ENCODE measurements around the gene AP2S1.
A peak's percentile ranks its signal among the peaks of the same experiment; 100 is the strongest.
"Not testable (repeated sequence)": the region's sequence is repeated elsewhere in the genome, so short reads cannot be mapped to it uniquely, and the experiment has no call there.

The AP2S1 gene

GRCh38 chr19:46850228-46851203, at the start of gene AP2S1:
AP2S1 (minus strand) TSS chr19:46850846; CDS start chr19:46850766, 80 bp downstream.
- peak; percentile 96 to 100 for DNase-seq

DNA sequence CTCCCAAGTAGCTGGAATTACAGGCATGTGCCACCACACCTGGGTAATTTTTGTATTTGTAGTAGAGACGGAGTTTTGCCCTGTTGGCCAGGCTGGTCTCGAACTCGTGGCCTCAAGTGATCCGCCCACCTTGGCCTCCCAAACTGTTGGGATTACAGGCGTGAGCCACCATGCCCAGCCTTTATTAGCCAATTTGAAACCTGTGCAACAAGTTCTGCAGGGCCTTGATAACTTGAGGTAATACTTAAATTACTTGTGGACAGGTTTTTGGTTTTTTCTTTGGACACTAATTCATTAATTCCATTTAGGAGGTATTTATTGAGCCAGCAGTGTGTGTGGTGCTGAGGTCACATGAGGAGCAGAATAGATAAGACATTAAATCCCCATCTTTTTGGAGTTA, 49.7 kb upstream of the AP2S1 start:
- DNase-seq = no peak

DNA sequence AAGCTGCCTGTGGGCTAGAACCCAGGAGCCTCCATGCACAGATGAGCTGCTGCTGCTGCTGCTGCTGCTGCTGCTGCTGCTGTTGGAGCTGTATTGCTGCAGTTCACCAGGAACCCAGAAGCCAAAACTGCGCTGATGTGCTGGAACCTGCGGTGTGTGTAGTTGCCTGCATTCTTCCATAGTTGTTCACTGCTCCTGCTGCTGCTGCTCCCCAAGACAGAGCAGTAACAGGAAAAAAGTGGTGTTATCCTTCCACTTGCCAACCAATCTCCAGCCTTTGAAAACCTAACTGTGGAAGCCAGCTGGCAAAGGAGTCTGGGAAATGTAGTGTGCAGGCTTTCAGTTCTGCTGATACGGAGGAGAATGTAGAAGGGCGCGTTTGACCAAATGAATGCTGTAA, 48.1 kb upstream of the AP2S1 start:
- DNase-seq = peak; percentile 9 to 77

GRCh38 chr19:46896076-46896794, 45.6 kb upstream of the AP2S1 start:
- no peak for DNase-seq

- DNase-seq = no peak
Observed at GRCh38 chr19:46892252-46893179, 41.9 kb upstream of the AP2S1 start.

GRCh38 chr19:46890423-46891170, 40.0 kb upstream of the AP2S1 start:
- no peak for DNase-seq

GRCh38 chr19:46887240-46887782, 36.7 kb upstream of the AP2S1 start:
- no peak for DNase-seq

- DNase-seq = no peak
Observed at GRCh38 chr19:46886546-46887239, 36.0 kb upstream of the AP2S1 start.

GRCh38 chr19:46885411-46885810, 34.8 kb upstream of the AP2S1 start:
- DNase-seq = no peak

- DNase-seq = not testable (repeated sequence)
Observed at GRCh38 chr19:46882751-46883150, 32.1 kb upstream of the AP2S1 start.

DNA sequence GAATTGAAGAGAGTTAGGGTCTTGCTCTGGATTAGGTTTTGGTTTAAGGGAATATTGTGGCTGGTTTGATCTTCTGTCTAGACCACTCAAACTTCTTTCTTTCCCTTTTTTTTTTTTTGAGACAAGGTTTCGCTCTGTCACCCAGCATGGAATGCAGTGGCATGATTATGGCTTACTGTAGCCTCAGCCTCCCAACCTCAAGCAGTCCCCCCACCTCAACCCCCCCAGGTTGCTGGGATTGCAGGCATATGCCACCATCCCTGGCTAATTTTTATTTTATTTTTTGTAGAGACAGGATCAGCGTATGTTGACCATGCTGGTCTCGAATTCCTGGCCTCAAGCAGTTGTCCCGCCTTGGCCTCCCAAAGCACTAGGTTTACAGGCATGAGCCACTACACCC, 31.4 kb upstream of the AP2S1 start:
- no peak for DNase-seq

- DNase-seq = no peak
Observed at GRCh38 chr19:46881092-46881491, 30.4 kb upstream of the AP2S1 start.

GRCh38 chr19:46880431-46880830, 29.8 kb upstream of the AP2S1 start:
- no peak for DNase-seq

DNA sequence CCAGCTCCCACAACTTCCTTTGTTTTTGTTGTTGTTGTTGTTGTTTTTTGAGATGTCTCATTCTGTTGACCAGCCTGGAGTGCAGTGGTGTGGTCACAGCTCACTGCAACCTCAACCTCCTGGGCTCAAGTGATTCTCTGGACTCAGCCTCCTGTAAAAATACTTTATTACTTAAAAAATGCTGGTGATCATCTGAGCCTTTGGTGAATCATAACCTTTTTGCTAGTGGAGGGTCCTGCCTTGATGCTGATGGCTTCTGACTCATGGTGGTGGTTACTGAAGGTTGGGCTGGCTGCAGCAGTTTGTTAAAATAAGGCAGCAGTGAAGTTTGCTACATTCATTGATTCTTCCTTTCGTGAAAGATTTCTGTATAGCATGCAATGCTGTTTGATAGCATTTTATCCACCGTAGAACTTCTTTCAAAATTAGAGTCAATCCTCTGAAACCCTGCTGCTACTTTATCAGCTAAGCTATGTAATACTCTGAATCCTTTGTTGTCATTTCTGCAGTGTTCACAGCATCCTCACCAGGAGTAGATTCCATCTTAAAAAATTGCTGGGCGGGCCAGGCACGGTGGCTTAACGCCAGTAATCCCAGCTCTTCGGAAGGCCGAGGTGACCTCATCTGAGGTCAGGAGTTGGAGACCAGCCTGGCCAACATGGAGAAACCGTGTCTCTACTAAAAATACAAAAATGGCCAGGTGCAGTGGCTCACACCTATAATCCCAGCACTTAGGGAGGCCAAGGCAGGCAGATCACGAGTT, 28.1 kb upstream of the AP2S1 start:
- no peak for DNase-seq

DNA sequence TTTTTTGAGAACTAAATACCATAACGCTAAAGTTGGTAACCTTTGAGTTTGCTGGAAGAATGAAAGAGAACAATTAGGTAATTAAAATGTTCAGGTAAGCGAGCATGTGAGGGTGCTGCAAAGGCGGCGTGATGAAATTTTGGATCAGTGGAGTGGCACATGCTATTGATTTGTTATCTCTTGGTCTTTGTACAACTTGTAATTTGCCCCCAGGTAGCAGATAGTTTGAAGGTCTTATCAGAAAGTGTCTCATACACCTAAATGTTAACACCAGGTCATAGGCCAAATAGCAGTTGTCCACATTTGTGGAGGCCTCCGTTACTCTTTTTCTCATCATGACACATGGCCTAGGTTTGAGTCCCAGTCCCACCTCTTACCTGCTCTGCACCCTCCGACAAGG, 25.0 kb upstream of the AP2S1 start:
- no peak for DNase-seq

DNA sequence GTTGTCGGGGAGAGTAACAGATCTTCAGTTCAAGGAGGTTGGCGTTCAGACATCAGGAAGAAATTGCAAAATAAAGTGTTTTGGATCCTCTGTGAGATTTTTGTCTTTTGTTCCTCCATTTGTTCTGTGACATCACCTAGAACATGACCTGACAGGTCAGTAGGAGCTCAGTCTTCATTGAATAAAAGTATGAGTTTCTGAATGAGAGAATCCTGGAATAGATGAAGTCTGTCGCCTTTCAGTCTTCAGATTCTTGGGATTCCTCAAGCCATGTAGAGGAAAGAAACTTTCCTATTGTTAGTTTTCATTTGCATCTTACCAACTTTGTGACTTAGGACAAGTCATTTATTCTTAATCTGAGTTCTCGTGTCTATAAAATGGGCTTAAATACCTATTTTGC, 24.6 kb upstream of the AP2S1 start:
- no peak for DNase-seq

DNA sequence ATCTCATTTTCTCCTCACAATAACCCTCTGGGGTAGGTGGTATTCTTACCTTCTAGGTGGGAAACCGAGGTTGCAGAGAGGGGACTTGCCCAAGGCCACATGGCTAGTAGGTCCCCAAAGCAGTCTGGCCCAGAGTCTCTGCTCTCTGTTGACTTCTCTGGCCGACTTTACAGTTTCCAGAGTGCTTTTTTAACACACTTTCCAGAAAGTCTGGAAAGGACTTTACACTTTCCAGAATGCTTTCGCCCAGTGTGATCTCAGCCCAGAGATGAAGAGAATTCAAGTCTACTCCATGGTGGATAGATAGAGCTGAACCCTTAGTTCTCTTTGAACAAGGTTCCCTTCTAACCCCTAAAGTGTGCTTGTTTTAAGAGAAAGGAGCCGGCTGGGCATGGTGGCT, 22.3 kb upstream of the AP2S1 start:
- no peak for DNase-seq

- DNase-seq = not testable (repeated sequence)
Observed at GRCh38 chr19:46871173-46871572, 20.5 kb upstream of the AP2S1 start.

GRCh38 chr19:46868025-46868802, 17.6 kb upstream of the AP2S1 start:
- DNase-seq = no peak

All from hippocampal formation (tissue), 2 donors.